Superior temporal gyrus (tissue), 1 donor: ENCODE results near the gene ZNF783.
"Not testable (repeated sequence)": the region's sequence is repeated elsewhere in the genome, so short reads cannot be mapped to it uniquely, and the experiment has no call there.

Source experiments
- DNase-seq: peaks from one replicate; pipeline ENCODE4 v3.0.0-alpha.2; 2016; ENCODE audit errors: extremely low spot score

ZNF783 gene

GRCh38 chr7:149330914-149331567 lies 69.0 kb downstream of the ZNF783 start:
- DNase-seq: no peak

- not testable (repeated sequence) for DNase-seq
Observed at GRCh38 chr7:149332602-149333320, 70.8 kb downstream of the ZNF783 start.

- no peak for DNase-seq
Observed at GRCh38 chr7:149333321-149333717, 71.3 kb downstream of the ZNF783 start.

GRCh38 chr7:149334219-149334618 lies 72.2 kb downstream of the ZNF783 start:
- DNase-seq: no peak
